Prostate gland (tissue), 2 donors: ENCODE measurements around the gene HAPLN3. TPM values are rescaled to one million over a fixed set of nuclear protein-coding genes. Genes with fewer than 3 reads are reported as not detected.

Experiments
- DNase-seq: peaks from one replicate; pipeline ENCODE4 v3.0.0-alpha.2; 2019; ENCODE audit warnings: low spot score
- H3K27ac ChIP-seq, 2 donors: fragments of 200-600 bp; sonication (generic); 2 replicates each; pipeline ENCODE4 v1.5.1; 2017 to 2019
- H3K27me3 ChIP-seq: fragments of 200-600 bp; sonication (generic); replicated peaks from 2 replicates; pipeline ENCODE4 v1.5.1; 2019; ENCODE audit not compliant: insufficient read depth
- H3K36me3 ChIP-seq, 2 donors: fragments of 200-600 bp; sonication (generic); 1 replicate in 1 of 2; 2 replicates in 1 of 2; pipeline versions ENCODE4 v1.5.1 to v1.8.1; 2017 to 2019
- H3K4me1 ChIP-seq: fragments of 200-600 bp; sonication (generic); replicated peaks from 2 replicates; pipeline ENCODE4 v1.5.1; 2019
- H3K4me3 ChIP-seq, 2 donors: fragments of 200-600 bp; sonication (generic); 2 replicates each; pipeline ENCODE4 v1.5.1; 2017 to 2019
- H3K9me3 ChIP-seq: fragments of 200-600 bp; sonication (generic); 2 replicates; pipeline ENCODE4 v1.5.1; 2017
- POLR2A ChIP-seq: fragments of 450-650 bp; IDR thresholded peaks from one replicate; pipeline ENCODE4 v1.6.1; 2016; ENCODE audit warnings: antibody characterized with exemption, mild to moderate bottlenecking
- POLR2AphosphoS5 ChIP-seq: sonication (generic); formaldehyde crosslinking; IDR thresholded peaks from one replicate; pipeline ENCODE4 v1.6.1; 2017; ENCODE audit warnings: antibody characterized with exemption
- WGBS: methylation state at CpG from one replicate; pipeline ENCODE4 v1.1.5; 2018; 5-methylcytosine and 5-hydroxymethylcytosine counted together
- intact Hi-C: fragments of 100-400 bp; cut with DNase I; formaldehyde crosslinking; loops from one replicate; pipeline ENCODE4 v1.14.2; 2022
- total RNA-seq, 2 donors: library from RNA; depleted of rRNA; stranded (reverse); fragments of >200 nt; gene quantifications; one replicate each; pipeline ENCODE4 v1.1.0, GENCODE V29; 2016
- TF ChIP-seq, protein P1 (sequence below), 4 experiments: fragments of 200-600 bp in 2 of 4; fragments of 450-650 bp in 2 of 4; sonication (generic) in 2 of 4; IDR thresholded peaks; 1 replicate in 3 of 4; 2 replicates in 1 of 4; pipeline ENCODE4 v1.5.1; 2016 to 2019; ENCODE audit warnings: antibody characterized with exemption in 4 of 4, mild to moderate bottlenecking in 2 of 4, moderate library complexity in 2 of 4

HAPLN3 gene
- total RNA-seq, 2 donors from 2014 or later, result 2.7 to 5.6 TPM

DNA sequence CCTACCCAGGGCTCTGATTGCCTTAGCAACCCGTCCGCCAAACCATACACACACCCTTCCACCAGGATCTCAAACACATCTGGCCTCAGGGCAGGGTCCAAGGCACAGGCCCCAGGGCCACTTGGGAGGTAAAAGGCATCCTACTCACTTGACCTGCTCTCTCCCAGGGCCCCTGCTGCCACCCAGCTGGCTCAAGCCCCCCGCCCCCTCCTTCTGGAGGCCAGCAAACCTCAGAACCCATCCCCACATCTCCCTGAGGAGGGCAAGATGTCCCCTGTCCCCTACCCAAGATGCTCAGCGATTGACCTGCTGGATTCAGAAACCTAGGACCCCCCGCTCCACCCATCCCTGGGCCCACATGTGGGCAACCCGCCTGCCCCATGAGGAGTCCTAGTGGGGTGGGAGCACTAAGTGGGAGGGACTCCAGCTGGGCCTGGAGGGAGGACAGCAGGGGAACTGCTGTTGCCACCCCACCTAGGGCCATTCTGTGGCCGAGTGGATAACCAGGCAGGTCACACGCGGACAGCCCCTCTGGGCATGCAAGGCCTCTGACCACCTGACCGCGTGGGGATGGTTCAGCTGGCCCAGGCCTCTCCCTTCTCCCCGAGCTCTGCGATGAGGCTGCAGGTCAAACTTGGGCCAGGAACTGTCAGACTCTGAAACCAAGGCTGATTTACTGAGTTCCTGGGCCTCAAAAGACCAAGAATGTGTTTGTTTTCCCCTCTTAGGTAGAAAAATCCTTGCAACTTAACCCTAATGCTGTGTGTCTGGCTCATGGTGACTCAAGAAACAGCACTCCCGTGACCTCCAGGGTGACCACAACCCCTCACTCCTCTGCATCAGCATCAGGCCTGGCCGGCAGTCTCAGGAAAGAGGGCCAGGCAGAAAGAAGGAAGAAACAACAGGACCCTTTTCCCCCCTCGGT lies 13.6 kb upstream of the HAPLN3 start:
- WGBS, result 77% methylated on average over 15 of the region's 16 CpGs

DNA sequence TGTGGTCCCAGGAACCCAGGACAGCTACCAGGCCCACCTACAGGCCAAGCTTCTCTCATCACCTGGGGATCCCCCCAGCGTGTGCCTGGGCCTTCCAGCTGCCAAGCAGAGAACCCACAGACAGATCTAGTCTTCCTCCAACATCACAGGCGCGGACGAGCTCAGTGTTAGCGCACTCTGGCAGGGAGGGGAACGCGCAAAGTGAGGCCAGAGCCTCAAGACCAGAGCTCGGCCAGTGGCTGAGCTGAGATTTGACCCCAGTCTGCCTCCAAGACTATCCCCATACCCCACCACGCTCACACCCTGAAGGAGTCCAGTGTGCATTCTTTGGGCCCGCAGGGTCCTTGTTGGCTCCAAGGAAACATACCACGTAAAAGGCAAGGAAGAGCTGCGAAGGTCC lies 12.8 kb upstream of the HAPLN3 start:
- no peaks in the 10 kb centered on the region for H3K9me3 ChIP-seq
- no peaks in the 10 kb centered on the region for H3K36me3 ChIP-seq
- TF ChIP-seq POLR2A (no peak), POLR2AphosphoS5 (no peak)
- TF ChIP-seq, protein P1, sequence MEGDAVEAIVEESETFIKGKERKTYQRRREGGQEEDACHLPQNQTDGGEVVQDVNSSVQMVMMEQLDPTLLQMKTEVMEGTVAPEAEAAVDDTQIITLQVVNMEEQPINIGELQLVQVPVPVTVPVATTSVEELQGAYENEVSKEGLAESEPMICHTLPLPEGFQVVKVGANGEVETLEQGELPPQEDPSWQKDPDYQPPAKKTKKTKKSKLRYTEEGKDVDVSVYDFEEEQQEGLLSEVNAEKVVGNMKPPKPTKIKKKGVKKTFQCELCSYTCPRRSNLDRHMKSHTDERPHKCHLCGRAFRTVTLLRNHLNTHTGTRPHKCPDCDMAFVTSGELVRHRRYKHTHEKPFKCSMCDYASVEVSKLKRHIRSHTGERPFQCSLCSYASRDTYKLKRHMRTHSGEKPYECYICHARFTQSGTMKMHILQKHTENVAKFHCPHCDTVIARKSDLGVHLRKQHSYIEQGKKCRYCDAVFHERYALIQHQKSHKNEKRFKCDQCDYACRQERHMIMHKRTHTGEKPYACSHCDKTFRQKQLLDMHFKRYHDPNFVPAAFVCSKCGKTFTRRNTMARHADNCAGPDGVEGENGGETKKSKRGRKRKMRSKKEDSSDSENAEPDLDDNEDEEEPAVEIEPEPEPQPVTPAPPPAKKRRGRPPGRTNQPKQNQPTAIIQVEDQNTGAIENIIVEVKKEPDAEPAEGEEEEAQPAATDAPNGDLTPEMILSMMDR (IDR thresholded peaks at IDR 0.05), result no peak
- H3K27ac ChIP-seq, result no peak overlapping the region
- no peaks in the 10 kb centered on the region for H3K4me1 ChIP-seq
- WGBS, result 96% methylated on average over 12 of the region's 12 CpGs
- no peaks in the 10 kb centered on the region for H3K27me3 ChIP-seq
- no peak overlapping the region for H3K4me3 ChIP-seq
- no peak for DNase-seq
- intact Hi-C loops, result loop anchor here (5.0 kb wide), 1 partner anchor 109 kb away; no protein-coding TSS in a partner anchor

More for the DNA sequence above, 13.6 kb upstream of the HAPLN3 start:
- Histone ChIP-seq H3K27me3 (no peaks in the 10 kb centered on the region), H3K9me3 (no peaks in the 10 kb centered on the region), H3K36me3 (no peaks in the 10 kb centered on the region), H3K27ac (no peak overlapping the region), H3K4me3 (no peak overlapping the region), H3K4me1 (no peaks in the 10 kb centered on the region)
- TF ChIP-seq POLR2A (no peak), POLR2AphosphoS5 (no peak)
- TF ChIP-seq, protein P1 (IDR thresholded peaks at IDR 0.05), result no peak
- no peak for DNase-seq
- intact Hi-C loops, result loop anchor here (5.0 kb wide), 1 partner anchor 108 kb away; no protein-coding TSS in a partner anchor

DNA sequence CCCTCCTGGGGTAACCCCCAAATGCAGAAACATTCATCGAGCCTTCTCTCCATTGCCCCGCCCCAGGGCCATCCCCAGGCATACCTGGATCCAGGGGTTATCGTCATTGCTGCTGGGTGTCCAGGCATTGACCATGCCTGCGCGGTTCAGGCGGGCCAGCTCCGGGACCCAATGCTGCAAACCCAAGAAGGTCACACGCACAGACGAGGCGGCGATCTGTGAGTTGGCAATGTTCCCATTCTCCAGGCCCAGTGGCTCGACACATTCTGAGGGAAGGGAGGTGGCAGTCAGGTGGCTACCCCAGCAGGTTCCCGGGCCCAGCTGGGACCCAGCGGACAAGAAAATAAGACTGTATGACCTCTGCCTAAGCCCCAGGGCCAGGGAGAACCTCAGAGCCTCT lies 11.8 kb upstream of the HAPLN3 start:
- Histone ChIP-seq H3K4me1 (no peaks in the 10 kb centered on the region), H3K36me3 (no peaks in the 10 kb centered on the region), H3K9me3 (no peaks in the 10 kb centered on the region), H3K27ac (no peak overlapping the region), H3K4me3 (no peak overlapping the region), H3K27me3 (no peaks in the 10 kb centered on the region)
- intact Hi-C loops, result loop anchor here (5.0 kb wide), 1 partner anchor 110 kb away; no protein-coding TSS in a partner anchor
- WGBS, result 89% methylated on average over 14 of the region's 14 CpGs
- TF ChIP-seq POLR2A, result no peak
- TF ChIP-seq, protein P1 (IDR thresholded peaks at IDR 0.05), result no peak
- TF ChIP-seq POLR2AphosphoS5, result no peak
- no peak for DNase-seq

DNA sequence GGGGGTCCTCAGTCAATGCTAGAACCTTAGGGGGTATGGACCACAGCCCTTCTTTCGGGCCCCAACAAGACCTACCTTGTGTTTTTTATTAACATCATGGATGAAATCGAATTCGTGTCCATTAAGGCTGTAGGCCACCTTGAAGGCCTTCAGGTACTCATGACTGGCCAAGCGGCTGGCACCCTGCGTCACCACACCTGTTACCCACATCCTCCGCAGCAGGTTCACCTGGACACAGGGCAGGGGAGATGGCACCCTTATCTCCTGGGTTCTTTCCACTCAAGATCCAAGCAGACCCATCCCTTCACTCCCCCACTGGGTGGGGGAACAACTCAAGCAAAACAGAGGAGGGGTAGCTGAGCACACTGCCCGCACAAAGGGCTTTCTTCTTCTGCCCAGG lies 11.2 kb upstream of the HAPLN3 start:
- 98% methylated on average over 7 of the region's 7 CpGs for WGBS
- no peak for DNase-seq
- H3K4me3 ChIP-seq, result no peak overlapping the region
- H3K27me3 ChIP-seq, result no peaks in the 10 kb centered on the region
- H3K27ac ChIP-seq, result no peak overlapping the region
- H3K4me1 ChIP-seq, result no peaks in the 10 kb centered on the region
- H3K36me3 ChIP-seq, result no peaks in the 10 kb centered on the region
- intact Hi-C loops, result loop anchor here (5.0 kb wide), 1 partner anchor 111 kb away; no protein-coding TSS in a partner anchor
- TF ChIP-seq, protein P1 (IDR thresholded peaks at IDR 0.05), result no peak
- TF ChIP-seq POLR2AphosphoS5 (no peak), POLR2A (no peak)
- no peaks in the 10 kb centered on the region for H3K9me3 ChIP-seq
